CD4-positive, CD25-positive, alpha-beta regulatory T cell (primary cell): ENCODE results near the gene THSD8. TPM values are rescaled to one million over a fixed set of nuclear protein-coding genes. Genes with fewer than 3 reads are reported as not detected.

Experiments used
- ATAC-seq, 2 donors: fragments of 150-1000 bp; cut with Tn5 transposase; one replicate each; pipeline ENCODE4 v1.10.0; 2021; ENCODE audit warnings: low read depth in 2 of 2, moderate number of reproducible peaks in 2 of 2, moderate library complexity in 1 of 2
- DNase-seq, 3 donors: peaks; one replicate each; pipeline versions ENCODE4 v3.0.0 to v3.0.0-alpha.2; 2012 to 2022; ENCODE audit warnings: mixed read lengths in 1 of 3
- H3K27ac ChIP-seq: one replicate; pipeline ENCODE4 v1.7.0; 2013; ENCODE audit warnings: mild to moderate bottlenecking, low read length; ENCODE audit not compliant: insufficient read depth, poor library complexity, severe bottlenecking
- H3K27me3 ChIP-seq: one replicate; pipeline ENCODE4 v1.7.0; 2013; ENCODE audit warnings: low read length; ENCODE audit not compliant: control insufficient read depth, insufficient read depth
- H3K36me3 ChIP-seq: one replicate; pipeline ENCODE4 v1.7.0; 2013; ENCODE audit warnings: mild to moderate bottlenecking, low read length, moderate library complexity; ENCODE audit not compliant: control insufficient read depth, insufficient read depth
- H3K4me1 ChIP-seq: 2 replicates; pipeline ENCODE4 v1.7.0; 2013; ENCODE audit warnings: mild to moderate bottlenecking, low read length; ENCODE audit not compliant: insufficient read depth, control insufficient read depth, poor library complexity, severe bottlenecking
- H3K4me3 ChIP-seq: one replicate; pipeline ENCODE4 v1.7.0; 2013; ENCODE audit warnings: low read depth, mild to moderate bottlenecking, low read length, moderate library complexity
- H3K9me3 ChIP-seq, 2 experiments: 1 replicate in 1 of 2; 2 replicates in 1 of 2; pipeline ENCODE4 v1.7.0; 2013; ENCODE audit warnings: low read length in 2 of 2, mild to moderate bottlenecking in 1 of 2, moderate library complexity in 1 of 2; ENCODE audit not compliant: control insufficient read depth in 2 of 2
- H3K27ac Mint-ChIP-seq, 3 donors: one replicate each; pipeline ENCODE4 v1.8.0; 2020 to 2022; ENCODE audit warnings: mild to moderate bottlenecking in 3 of 3, mixed read lengths in 3 of 3, moderate library complexity in 2 of 3
- H3K27me3 Mint-ChIP-seq: one replicate; pipeline ENCODE4 v1.8.0; 2022; ENCODE audit warnings: mild to moderate bottlenecking, mixed read lengths
- H3K36me3 Mint-ChIP-seq: one replicate; pipeline ENCODE4 v1.8.0; 2020; ENCODE audit warnings: mixed read lengths
- H3K4me1 Mint-ChIP-seq, 4 donors: one replicate each; pipeline ENCODE4 v1.8.0; 2020 to 2022; ENCODE audit warnings: mixed read lengths in 4 of 4, mild to moderate bottlenecking in 1 of 4
- H3K4me3 Mint-ChIP-seq, 4 donors: one replicate each; pipeline ENCODE4 v1.8.0; 2020 to 2022; ENCODE audit warnings: mild to moderate bottlenecking in 4 of 4, mixed read lengths in 4 of 4, moderate library complexity in 3 of 4
- H3K9me3 Mint-ChIP-seq, 7 donors: one replicate each; pipeline ENCODE4 v1.8.0; 2020 to 2022; ENCODE audit warnings: mixed read lengths in 7 of 7, mild to moderate bottlenecking in 3 of 7, moderate library complexity in 2 of 7
- polyA plus RNA-seq, 4 donors: library from polyadenylated mRNA; unstranded; fragments of 300-500 nt; fragmentation: Illumina TruSeq; gene quantifications; one replicate each; pipeline ENCODE4 v1.2.3, GENCODE V29; 2021
- total RNA-seq: library from RNA; stranded (reverse); gene quantifications from one replicate; pipeline ENCODE4 v1.2.3, GENCODE V29; 2022

The THSD8 gene
- total and polyA plus RNA-seq, 5 donors from 2014 or later: 0.66 to 13.9 (median 3.8) TPM; not detected in 1

DNA sequence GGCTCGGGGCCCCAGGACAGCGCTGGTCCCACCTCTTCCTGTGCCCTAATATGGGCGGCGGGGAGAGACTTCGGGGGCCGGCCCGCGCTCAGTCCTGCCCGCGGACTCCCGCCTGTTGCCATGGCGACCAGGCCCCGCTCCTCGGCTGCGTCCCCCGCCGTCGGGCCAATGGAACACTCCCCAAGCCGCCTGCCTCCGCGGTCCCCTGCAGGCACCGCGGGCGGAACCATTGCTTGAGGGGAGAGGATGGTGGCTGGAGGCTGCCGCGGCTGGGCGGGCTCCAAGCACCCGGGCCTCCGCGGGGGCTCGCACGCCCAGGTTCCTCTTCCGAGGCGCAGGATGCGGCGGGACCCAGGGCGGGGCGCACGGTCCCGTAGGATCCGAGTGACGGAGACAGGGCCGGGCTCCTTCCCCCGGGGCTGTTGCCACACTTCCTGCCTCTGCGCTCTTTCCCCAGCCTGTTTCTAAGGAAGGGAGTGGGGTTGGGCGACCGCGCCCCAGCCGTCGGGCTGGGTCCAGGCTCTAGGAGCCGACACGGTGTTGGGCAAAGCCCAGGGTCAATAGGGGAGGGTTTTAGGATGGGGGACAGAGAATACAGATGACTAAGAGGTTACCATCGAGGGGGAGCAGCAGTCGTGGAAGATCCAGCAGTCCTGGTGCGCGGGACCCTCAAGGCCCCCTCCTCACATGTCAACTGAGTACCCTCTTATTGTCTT lies 11.8 kb upstream of the THSD8 start:
- H3K4me3 Mint-ChIP-seq: peak overlapping the region; percentile 95 to 100 (median 97)
- DNase-seq (peak; percentile 89 to 97 (median 91)), ATAC-seq (peak; percentile 33 to 45)
- H3K9me3 Mint-ChIP-seq: peaks cover 0 to 14% (median 0%) of the 10 kb centered on the region in 7 donors
- no peaks in the 10 kb centered on the region for H3K36me3 ChIP-seq
- H3K27me3 ChIP-seq: no peaks in the 10 kb centered on the region
- H3K27ac Mint-ChIP-seq: peak overlapping the region; percentile 99 to 100 (median 99)
- H3K27me3 Mint-ChIP-seq: peaks cover 27% of the 10 kb centered on the region
- H3K27ac ChIP-seq: peak overlapping the region; percentile 100
- H3K4me1 ChIP-seq: peaks cover 61% of the 10 kb centered on the region
- H3K4me3 ChIP-seq: peak overlapping the region; percentile 89
- peaks cover 9 to 37% (median 21%) of the 10 kb centered on the region in 4 donors for H3K4me1 Mint-ChIP-seq
- H3K36me3 Mint-ChIP-seq: no peaks in the 10 kb centered on the region
- no peaks in the 10 kb centered on the region for H3K9me3 ChIP-seq

GRCh38 chr19:12790628-12791344 lies 11.1 kb upstream of the THSD8 start:
- H3K4me1 ChIP-seq: peaks cover 60% of the 10 kb centered on the region

GRCh38 chr19:12791345-12792050 lies 10.4 kb upstream of the THSD8 start, which contains the start of gene JUNB:
TSS of gene JUNB (plus strand) at chr19:12791486. CDS start at chr19:12791772, 286 bp downstream.
- Histone ChIP-seq H3K4me3 (peak within 1 kb of the TSS; percentile 89), H3K27me3 (no peaks in the 10 kb centered on the region), H3K27ac (peak within 1 kb of the TSS; percentile 100), H3K36me3 (no peaks in the 10 kb centered on the region), H3K9me3 (no peaks in the 10 kb centered on the region), H3K4me1 (peaks cover 60% of the 10 kb centered on the region)
- Mint-ChIP-seq H3K4me3 (peak within 1 kb of the TSS; percentile 95 to 100 (median 97)), H3K27ac (peak within 1 kb of the TSS; percentile 99 to 100 (median 99)), H3K4me1 (peaks cover 9 to 48% (median 32%) of the 10 kb centered on the region in 4 donors), H3K27me3 (peaks cover 27% of the 10 kb centered on the region), H3K9me3 (peaks cover 0 to 14% (median 0%) of the 10 kb centered on the region in 7 donors), H3K36me3 (no peaks in the 10 kb centered on the region)
- DNase-seq: peak; percentile 97 to 98 (median 98)
- ATAC-seq: peak; percentile 48 to 49

More at GRCh38 chr19:12790628-12791344, 11.1 kb upstream of the THSD8 start:
- Histone ChIP-seq H3K36me3 (no peaks in the 10 kb centered on the region), H3K27me3 (no peaks in the 10 kb centered on the region), H3K4me3 (peak overlapping the region; percentile 89), H3K27ac (peak overlapping the region; percentile 100), H3K9me3 (no peaks in the 10 kb centered on the region)
- peaks cover 0 to 14% (median 0%) of the 10 kb centered on the region in 7 donors for H3K9me3 Mint-ChIP-seq
- H3K27ac Mint-ChIP-seq: peak overlapping the region; percentile 99 to 100 (median 99)
- DNase-seq: no peak
- peak overlapping the region; percentile 95 to 100 (median 97) for H3K4me3 Mint-ChIP-seq
- peaks cover 27% of the 10 kb centered on the region for H3K27me3 Mint-ChIP-seq
- H3K36me3 Mint-ChIP-seq: no peaks in the 10 kb centered on the region
- H3K4me1 Mint-ChIP-seq: peaks cover 9 to 41% (median 25%) of the 10 kb centered on the region in 4 donors
- no peak for ATAC-seq

GRCh38 chr19:12792051-12792852 lies 9.6 kb upstream of the THSD8 start:
- Histone ChIP-seq H3K36me3 (no peaks in the 10 kb centered on the region), H3K4me1 (peaks cover 56% of the 10 kb centered on the region), H3K4me3 (peak overlapping the region; percentile 88), H3K27ac (peak overlapping the region; percentile 100), H3K27me3 (no peaks in the 10 kb centered on the region), H3K9me3 (no peaks in the 10 kb centered on the region)
- DNase-seq (peak; percentile 59 to 91 (median 77)), ATAC-seq (no peak)
- Mint-ChIP-seq H3K9me3 (peaks cover 0 to 14% (median 0%) of the 10 kb centered on the region in 7 donors), H3K27ac (peak overlapping the region; percentile 97 to 100 (median 98)), H3K4me1 (peaks cover 9 to 47% (median 33%) of the 10 kb centered on the region in 4 donors), H3K36me3 (no peaks in the 10 kb centered on the region), H3K4me3 (peak overlapping the region; percentile 95 to 100 (median 97)), H3K27me3 (peaks cover 27% of the 10 kb centered on the region)

GRCh38 chr19:12792853-12793289 lies 9.0 kb upstream of the THSD8 start:
- no peaks in the 10 kb centered on the region for H3K9me3 ChIP-seq
- H3K36me3 ChIP-seq: no peaks in the 10 kb centered on the region
- DNase-seq (peak in 2 of 3 donors; percentile 26 to 37), ATAC-seq (no peak)
- peaks cover 9 to 47% (median 33%) of the 10 kb centered on the region in 4 donors for H3K4me1 Mint-ChIP-seq
- H3K27me3 ChIP-seq: no peaks in the 10 kb centered on the region
- peak overlapping the region; percentile 100 for H3K27ac ChIP-seq
- H3K4me3 Mint-ChIP-seq: peak overlapping the region; percentile 95 to 100 (median 97)
- H3K9me3 Mint-ChIP-seq: peaks cover 0 to 14% (median 0%) of the 10 kb centered on the region in 7 donors
- peak overlapping the region; percentile 88 for H3K4me3 ChIP-seq
- H3K4me1 ChIP-seq: peaks cover 56% of the 10 kb centered on the region
- peaks cover 27% of the 10 kb centered on the region for H3K27me3 Mint-ChIP-seq
- no peaks in the 10 kb centered on the region for H3K36me3 Mint-ChIP-seq
- H3K27ac Mint-ChIP-seq: peak overlapping the region; percentile 97 to 100 (median 98)

DNA sequence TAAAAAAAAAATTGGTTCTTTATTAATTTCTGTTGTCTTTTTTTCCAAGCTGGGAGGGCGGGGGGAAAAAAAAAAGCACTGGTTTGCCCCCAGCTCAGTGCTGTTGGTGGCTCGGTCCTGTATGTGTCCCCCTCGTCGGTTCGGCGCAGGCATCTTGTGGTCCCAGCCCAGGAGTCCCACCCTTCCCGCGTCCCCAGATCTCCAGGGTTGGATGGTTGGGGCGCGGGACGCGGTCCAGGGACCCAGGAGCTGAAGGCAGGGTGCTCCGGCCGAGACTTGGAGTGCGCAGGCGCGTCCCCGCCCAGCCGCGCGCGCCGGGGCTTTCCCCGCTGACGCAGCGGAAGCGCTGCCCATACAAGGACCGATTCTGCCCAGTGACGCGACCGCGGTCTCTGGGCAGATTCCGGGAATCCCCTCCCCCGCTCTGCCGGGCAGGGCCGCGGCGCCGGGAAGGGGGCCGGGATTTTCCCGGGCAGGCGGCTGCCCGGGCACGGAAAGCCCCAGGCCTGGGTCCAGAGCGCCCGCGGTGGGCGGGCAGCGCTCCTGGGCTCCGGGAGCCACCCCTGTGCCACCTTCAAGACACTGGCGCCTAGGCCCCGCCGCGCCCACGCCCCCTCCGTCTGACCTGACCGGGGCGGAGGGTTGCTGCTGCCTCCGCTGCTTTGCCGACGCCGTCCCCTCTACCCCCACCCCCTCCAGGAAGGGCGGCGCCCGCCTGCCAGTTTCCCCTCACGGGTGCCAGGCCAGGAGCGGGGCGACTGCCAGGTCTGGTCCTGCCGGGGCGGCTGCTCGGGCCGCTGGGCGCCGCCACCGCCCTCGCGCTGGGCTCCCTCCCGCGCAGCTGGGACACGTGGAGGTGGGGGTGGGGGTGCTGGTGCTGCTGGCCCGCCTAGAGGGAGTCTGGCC lies 8.3 kb upstream of the THSD8 start:
- peaks cover 53% of the 10 kb centered on the region for H3K4me1 ChIP-seq
- H3K27ac Mint-ChIP-seq: peak overlapping the region; percentile 97 to 100 (median 98)

More for the DNA sequence above, 8.3 kb upstream of the THSD8 start:
- Mint-ChIP-seq H3K27me3 (peaks cover 27% of the 10 kb centered on the region), H3K9me3 (peaks cover 0 to 14% (median 0%) of the 10 kb centered on the region in 7 donors), H3K4me3 (peak overlapping the region; percentile 95 to 100 (median 97)), H3K36me3 (no peaks in the 10 kb centered on the region), H3K4me1 (peaks cover 9 to 47% (median 30%) of the 10 kb centered on the region in 4 donors)
- Histone ChIP-seq H3K4me3 (peak overlapping the region; percentile 88), H3K27me3 (no peaks in the 10 kb centered on the region), H3K9me3 (no peaks in the 10 kb centered on the region), H3K27ac (peak overlapping the region; percentile 100), H3K36me3 (no peaks in the 10 kb centered on the region)
- DNase-seq (peak; percentile 90 to 97 (median 96)), ATAC-seq (peak; percentile 56)
